Mucosa of gallbladder (tissue), 1 donor: ENCODE data around the gene ZNF148. TPM values are rescaled to one million over a fixed set of nuclear protein-coding genes. Genes with fewer than 3 reads are reported as not detected.

ENCODE experiments used
- DNase-seq: peaks from one replicate; pipeline ENCODE4 v3.0.0-alpha.2; 2020; ENCODE audit warnings: low spot score
- total RNA-seq: library from RNA; stranded (reverse); gene quantifications from one replicate; pipeline ENCODE4 v1.2.1, GENCODE V29; 2021
- donor health status: DM: no; HTN: no; CAD: no.

The ZNF148 gene
- total RNA-seq, 1 donor from 2014 or later: 50.4 TPM

DNA sequence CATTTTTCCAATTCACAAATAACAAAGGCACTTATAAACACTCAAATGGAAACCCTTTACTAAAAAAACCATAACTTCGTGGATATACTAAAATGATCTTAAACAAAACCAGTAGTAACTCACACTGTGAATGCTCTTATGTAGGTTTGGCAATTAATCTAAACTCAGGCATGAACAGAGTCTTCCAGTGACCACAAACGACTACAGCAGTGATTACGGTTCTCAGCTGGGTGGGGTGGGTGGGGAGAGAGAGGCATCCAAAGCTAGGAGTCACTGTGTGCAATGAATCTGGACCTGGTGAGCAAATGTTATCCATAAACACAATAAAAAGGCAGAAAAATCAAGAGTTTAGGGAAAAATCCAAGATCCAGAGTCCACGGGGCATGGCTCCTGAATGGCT, 183.9 kb downstream of the ZNF148 start:
- no peak for DNase-seq

DNA sequence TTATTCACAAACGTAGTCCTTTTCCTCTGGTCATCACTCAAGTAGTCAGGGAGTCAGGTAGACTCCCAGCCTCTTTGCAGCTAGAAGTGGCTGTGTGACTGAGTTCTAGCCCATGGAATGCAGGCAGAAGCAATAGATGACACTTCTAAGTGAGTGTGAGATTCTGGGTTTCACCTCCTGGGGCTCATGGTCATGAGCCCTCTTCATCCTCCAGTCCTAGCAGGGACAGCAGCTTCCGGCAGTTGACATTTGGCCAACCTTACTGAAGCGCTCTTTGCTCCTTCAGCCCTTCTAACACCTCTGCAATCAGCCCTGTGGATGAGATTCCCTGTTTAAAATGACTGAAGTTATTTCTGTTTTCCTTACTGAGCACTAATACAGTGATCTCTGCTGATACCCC, 184.3 kb downstream of the ZNF148 start:
- DNase-seq: no peak

DNA sequence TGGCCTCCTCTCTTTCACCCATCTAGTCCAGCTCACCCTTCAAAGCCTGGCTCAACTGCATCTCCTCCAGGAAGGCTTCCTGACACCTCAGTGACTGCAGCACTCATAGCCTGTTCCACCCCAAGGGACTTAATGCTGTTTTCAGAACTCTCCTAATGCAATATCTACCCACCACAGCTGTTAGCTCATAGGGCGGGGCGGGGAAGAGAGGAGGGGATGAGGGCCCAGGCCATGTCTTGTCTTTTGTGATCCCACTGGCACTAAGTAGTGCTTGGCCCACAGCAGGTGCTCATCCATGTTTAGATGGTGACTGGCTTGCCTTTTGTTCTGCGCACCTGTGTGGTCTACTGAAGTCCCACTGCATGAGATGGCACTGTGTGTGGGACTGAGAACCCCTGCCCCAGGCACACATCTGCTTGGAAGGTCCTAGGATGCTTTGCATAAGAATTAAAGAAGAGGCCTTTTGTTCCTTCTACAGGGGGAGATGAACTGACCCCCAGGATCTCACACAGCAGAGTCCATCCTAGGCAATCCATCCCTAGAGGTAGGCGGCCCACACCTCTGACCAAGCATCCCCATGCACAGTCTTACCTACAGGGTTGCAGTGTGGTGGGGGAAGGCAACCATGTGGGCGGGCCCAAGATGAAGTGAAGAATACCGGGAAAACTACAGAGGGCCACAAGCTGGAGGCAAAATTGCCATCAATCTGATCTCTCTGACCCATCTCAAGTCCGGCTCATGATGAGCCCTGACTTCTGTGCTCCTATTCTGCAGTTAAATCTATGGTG, 185.6 kb downstream of the ZNF148 start:
- DNase-seq: no peak

- DNase-seq: no peak
Observed at GRCh38 chr3:125188955-125189354, 186.2 kb downstream of the ZNF148 start.

DNA sequence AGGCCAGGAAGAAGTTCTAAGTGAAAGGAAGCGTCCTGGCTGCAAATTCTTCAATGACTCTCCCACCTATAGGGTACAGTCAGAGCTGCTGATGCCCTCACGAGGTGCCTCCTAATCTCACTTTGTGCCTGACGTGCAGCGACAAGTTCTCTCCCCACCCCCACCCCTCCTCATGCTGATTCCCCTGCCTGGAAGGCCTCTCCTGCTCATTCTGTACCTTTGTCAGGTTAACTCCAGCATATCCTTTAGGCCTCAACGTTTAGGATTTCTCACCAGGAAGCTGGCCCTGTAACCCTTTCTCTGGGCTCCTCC, 187.6 kb downstream of the ZNF148 start:
- DNase-seq: no peak

- DNase-seq: no peak
Observed at GRCh38 chr3:125186800-125187598, 188.1 kb downstream of the ZNF148 start.

DNA sequence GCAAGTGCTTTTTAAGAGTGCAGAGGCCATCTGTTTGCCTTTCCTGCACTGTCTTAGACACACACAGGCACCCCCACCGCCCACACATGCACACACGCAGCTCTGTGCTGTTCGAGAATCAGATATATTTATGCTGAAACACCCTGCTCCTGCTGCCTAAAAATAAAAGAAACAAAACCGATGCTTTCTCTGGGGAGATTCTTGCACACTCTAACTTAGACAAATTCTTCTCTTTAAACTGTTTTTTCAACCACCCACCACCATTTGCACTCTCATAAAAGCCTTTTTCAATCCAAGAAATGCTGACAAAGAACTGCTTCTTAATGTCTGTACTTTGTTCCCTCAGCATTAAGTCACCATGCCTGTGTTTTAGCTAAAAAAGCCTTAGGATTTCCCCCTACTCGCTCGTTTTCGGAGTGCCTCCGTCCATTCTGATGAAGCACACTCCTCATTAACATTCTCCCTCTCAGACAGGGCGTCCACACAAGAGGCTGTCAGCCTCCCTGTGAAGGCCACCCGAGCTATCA, 188.8 kb downstream of the ZNF148 start:
- DNase-seq: no peak

GRCh38 chr3:125185805-125186204, 189.3 kb downstream of the ZNF148 start:
- DNase-seq: no peak

DNA sequence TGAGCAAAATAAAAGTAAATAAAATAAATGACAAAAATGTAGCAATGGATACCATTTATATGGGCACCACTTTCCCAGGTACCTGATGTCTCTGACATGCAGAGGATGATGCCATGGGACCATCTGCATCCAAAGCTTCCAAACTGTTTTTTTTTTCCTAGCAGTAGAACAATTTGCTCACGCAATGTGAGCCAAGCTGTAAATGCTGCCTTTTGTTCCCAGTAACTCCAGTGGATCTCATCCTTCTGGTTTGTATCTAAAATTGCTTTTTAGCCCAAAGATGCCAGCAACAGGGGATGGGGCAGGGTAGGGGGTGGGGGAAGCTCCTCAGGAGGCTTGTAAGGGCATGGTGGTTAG, 195.3 kb downstream of the ZNF148 start:
- no peak for DNase-seq

GRCh38 chr3:125179143-125179883, 195.8 kb downstream of the ZNF148 start:
- DNase-seq: no peak

GRCh38 chr3:125177746-125178145, 197.4 kb downstream of the ZNF148 start:
- DNase-seq: no peak

Other genes starting within 250 kb of the ZNF148 start
- gene SLC12A8, start 162.6 kb downstream of the ZNF148 start, total RNA-seq: 49.5 TPM
- 42.9 TPM for gene SNX4, start 144.9 kb upstream of the ZNF148 start, total RNA-seq
- gene OSBPL11, start 220.2 kb upstream of the ZNF148 start, total RNA-seq: 12.4 TPM